Esophagus squamous epithelium (tissue), 4 donors: ENCODE data around the gene C1QTNF9B.

Experiments
- POLR2A ChIP-seq, 4 donors: fragments of 450-650 bp; IDR thresholded peaks; one replicate each; pipeline ENCODE4 v1.6.1; 2017; ENCODE audit warnings: antibody characterized with exemption in 4 of 4, mild to moderate bottlenecking in 4 of 4, moderate library complexity in 3 of 4
- TF ChIP-seq, protein P1 (sequence below), 6 experiments: fragments of 450-650 bp in 4 of 6; fragments of 200-600 bp in 2 of 6; sonication (generic) in 2 of 6; IDR thresholded peaks; one replicate each; pipeline ENCODE4 v1.5.1; 2016 to 2019; ENCODE audit warnings: antibody characterized with exemption in 6 of 6, mild to moderate bottlenecking in 4 of 6, moderate library complexity in 4 of 6

DNA sequence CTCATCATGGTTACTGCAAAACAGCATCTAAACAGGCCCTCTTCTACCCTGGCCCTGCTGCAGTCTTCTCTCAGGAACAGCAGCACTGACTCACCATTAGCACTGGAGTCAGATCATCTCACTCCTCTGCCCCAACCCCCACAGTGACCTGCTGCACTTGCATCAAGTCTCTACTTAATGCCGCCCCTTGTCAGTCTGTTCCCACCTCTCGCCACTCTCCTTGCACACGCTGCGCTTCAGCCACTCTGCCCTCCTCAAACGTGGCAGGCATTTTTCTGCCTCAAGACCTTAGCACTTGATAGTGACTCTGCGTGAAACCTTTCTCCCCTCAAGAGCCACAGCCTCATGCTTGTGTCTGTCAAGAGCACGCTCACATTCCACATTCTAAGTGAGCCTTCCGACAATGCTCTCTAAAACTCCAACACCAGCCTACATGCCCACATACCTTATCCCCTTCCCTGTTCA lies 30.2 kb downstream of the C1QTNF9B start:
- TF ChIP-seq, protein P1, sequence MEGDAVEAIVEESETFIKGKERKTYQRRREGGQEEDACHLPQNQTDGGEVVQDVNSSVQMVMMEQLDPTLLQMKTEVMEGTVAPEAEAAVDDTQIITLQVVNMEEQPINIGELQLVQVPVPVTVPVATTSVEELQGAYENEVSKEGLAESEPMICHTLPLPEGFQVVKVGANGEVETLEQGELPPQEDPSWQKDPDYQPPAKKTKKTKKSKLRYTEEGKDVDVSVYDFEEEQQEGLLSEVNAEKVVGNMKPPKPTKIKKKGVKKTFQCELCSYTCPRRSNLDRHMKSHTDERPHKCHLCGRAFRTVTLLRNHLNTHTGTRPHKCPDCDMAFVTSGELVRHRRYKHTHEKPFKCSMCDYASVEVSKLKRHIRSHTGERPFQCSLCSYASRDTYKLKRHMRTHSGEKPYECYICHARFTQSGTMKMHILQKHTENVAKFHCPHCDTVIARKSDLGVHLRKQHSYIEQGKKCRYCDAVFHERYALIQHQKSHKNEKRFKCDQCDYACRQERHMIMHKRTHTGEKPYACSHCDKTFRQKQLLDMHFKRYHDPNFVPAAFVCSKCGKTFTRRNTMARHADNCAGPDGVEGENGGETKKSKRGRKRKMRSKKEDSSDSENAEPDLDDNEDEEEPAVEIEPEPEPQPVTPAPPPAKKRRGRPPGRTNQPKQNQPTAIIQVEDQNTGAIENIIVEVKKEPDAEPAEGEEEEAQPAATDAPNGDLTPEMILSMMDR (IDR thresholded peaks at IDR 0.05) = no peak
- TF ChIP-seq POLR2A (IDR thresholded peaks at IDR 0.05) = no peak
